Central memory CD4-positive, alpha-beta T cell (primary cell): ENCODE data around the gene FMNL3.
"Not testable (repeated sequence)": the region's sequence is repeated elsewhere in the genome, so short reads cannot be mapped to it uniquely, and the experiment has no call there.

Experiments
- DNase-seq: peaks from one replicate; pipeline ENCODE4 v3.0.0; 2022

Gene FMNL3

DNA sequence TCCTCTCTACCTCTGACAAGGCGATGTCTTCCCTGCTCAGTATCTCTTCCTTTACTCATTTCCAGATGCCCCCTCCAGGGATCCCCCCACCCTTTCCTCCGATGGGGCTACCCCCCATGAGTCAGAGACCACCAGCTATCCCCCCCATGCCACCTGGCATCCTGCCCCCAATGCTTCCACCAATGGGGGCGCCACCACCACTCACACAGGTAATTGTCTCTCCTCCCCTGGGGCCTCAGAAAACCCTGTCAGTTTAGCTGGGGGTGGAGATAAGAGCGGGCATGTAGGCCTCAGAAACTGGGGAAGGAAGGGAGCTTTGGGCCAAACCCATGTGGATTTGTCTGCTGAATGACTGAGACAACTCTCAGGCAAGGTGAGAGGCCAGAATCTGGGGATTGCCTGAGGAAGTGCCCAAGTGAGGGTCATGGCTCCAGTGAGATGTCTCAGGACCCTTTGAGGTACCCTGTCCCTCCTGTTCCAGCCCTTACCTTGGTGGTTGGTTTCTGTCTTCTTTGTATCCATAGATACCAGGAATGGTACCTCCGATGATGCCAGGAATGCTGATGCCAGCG lies 75.8 kb downstream of the FMNL3 start:
- no peak for DNase-seq

DNA sequence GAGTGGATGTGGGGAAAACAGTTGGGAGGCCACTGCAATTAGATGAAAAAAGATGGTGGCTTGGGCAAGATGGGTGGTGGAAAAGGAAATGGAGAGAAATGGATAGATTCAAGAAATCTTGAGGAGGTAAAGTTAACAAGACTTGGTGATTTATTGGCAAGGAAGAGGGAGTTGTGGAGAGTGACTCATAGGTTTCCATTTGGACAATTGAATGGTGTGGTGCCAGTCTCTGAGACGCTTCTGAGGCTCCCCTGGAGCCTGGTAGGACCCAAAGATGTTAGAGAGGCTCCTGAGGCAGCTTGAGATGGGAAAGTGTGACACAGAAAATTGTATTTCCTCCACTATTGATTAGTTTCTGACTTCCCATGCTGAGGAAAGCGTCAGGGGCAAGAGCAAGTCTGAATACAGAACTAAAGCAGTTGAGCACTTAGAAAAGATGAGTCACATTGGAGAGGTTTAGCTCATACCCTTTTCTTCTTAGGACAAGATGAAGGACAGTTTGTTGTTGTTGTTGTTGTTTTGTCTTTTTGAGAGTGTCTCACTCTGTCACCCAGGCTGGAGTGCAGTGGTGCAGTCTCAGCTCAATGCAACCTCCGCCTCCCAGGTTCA lies 79.3 kb downstream of the FMNL3 start:
- no peak for DNase-seq

DNA sequence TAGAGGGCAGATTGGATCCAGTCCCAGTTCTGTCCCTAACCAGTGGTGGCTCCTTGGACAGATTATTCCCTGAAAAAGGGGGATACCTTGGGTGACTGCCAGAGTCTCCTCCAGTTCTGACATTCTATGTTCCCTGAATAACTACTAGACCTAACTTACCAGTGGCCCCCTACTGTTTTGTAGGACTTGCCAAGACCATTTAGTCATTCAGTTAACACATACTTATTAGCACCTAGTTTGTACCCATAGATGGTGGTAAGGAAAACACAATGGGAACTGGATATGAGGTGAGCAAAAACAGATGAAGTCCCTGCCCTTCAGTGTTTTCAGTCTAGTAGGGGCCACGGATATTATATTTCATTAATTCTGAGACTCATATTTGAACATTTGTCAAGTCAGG lies 80.4 kb downstream of the FMNL3 start:
- no peak for DNase-seq

DNA sequence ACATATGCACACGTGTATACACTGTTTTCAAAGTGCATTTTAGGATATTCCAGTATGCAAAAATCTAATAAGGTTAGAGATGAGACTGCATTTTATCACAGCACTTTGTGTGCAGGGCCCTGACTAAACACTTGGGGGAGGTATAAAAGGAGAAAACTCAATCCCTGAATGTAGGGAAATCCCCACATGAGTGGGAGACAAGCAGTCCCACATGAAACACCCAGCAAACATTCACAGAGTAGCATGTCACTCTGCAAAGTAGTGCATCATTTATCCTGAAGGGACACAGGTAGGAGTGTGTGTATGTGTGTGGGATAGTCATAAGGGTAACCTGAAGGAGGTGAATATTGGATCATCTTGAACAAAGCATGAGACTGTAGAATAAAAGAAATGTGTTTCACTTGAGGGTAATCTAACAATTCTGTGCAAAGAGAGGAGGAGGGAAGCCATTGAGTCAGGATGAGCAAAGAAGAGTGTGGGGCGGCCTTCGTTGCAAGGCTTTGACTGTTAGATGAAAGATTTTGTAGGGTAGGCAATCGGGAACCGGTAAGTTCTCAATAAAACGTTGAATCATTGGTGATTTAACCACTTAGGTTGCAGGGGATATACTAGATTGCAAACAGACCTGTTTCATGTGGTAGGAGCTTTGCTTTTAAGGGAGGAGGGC lies 80.9 kb downstream of the FMNL3 start:
- DNase-seq = no peak

DNA sequence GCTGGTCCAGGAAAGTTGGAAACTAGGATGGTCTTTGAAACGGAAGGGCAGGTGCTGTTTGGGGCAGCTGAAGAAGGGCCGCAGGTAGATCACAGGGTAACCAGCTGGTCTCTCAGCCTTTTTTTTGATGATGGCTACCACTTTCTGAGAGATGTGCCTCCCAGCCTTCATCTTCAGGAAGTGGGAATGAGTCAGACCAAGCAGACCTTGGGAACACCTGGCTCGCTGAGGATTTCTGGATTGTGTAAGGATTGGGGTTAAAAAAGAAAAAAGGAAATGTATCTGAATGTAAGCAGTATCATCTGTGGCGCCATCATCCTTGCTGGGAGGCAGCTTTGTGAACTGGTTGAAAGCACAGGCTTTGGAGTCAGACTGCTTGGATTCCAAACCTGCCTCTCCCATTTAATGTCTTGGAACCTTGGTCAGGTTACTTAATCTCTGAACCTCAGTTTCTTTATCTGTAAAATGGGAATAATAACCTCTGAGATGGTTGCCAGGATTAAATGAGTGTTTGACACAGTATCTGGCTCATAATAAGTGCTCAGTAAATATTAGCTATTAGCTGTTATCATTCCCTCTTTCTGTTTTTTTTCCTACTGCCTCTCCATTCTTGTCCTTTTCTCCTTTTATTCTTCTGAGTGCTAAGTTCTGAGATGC lies 82.2 kb downstream of the FMNL3 start:
- DNase-seq = no peak

DNA sequence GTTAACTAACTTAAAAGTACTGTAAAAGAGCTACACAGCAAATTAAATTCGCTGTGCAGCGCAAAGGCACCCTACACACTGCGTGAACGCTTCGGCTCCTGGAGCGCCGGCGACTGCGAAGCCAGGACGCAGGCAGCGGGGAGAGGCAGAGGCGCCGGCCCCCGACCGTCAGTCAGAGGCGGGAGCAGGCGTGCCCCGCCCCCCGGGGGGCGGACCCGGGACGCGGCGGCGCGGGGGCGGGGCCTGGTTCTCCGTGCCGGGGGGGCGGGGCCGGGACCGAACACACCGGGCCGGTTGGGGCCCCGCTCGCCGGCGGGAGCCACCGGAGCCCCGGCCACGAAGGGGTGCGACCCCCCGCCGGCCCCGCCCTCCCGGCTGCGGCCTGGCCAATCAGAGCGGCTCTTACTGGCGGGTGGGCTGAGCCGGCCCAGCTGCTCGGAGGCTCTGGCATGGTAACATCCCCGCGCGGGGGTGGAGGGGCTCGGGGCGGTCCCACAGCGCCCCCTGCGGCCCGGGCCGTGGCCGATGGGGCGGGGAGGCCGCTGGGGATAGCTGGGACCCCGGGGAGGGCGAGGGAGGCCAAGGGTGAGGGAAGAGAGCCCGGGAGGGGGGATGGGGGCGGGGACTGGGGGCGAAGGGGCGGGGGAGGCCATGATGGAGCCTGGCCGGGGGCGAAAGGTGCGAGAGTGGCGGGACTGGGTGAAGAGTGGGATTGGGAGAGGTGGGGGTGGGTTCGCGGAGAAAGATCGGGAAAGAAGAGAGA lies 83.9 kb downstream of the FMNL3 start, which contains the start of gene PRPF40B:
TSS of gene PRPF40B (plus strand) at position 420 of the 763 bp plus-strand sequence. CDS start at position 450, 30 bp downstream.
- peak; percentile 85 for DNase-seq

DNA sequence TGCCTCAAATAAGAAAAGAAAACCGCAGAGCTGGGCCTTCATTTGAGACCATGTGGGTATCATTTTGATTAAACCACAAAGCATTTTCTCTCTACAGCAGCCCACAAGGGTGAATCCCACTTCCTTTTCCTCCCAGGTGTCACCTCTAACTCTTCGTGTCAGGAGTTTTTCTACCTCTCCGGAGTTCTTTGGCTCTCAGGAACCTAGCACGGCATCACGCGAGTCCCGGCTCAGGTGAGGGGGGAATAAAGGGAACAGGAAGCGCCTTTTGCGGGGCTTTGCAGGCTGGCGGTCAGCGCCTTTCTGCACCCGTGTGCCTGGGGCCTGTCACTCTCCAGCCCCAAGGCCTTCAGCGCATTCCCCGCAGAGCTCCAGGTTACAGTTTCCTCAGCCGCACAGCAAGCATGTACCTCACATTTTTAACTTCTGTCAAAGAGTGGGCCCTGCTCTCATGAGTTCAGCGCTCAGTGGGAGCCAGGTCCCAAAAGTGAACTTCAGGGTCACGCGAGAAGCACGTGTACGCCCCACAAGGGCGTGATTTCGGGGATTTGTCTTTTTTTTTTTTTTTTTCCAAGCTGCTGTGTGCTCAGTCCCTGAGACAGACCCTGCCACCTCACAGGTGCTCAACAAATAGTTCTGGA lies 84.6 kb downstream of the FMNL3 start:
- peak; percentile 78 for DNase-seq

DNA sequence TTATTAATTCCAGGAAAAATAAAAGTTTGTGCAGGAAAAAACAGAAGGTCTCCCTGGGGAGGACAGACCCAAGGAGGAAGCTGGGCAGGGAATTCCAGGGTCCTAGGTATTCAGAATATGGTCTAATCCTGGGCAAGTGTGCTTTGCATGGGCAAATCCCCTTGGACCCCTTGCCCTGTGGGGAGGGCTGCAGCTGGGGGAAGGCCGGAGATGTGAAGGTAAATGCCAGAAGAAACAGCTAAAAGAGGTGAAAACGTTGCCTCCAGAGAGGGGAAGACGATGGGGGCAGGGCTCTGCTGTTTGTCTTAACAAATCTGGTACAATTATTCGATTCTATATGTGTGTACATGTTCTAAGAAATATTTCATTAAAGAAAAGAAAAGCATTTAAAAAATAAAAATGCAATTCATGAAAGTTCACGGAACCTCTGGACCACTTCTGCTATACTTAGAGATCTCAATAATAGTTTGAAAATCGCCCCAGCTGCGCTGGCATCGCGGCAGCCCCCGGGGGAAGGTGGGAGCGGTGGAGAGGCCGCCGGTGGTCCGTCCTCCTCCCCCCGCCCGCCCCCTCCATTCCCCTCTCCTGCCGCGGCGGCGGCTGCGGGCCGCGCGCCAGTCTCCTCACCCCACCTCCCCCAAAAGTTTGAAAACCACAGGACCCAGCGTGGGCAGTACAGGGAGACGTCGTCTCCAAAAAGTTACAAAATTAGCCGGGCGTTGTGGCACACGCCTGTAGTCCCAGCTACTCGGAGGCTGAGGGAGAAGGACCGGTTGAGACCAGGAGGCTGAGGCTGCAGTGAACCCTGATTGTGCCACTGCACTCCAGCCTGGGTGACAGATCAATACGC lies 85.3 kb downstream of the FMNL3 start:
- DNase-seq = no peak

DNA sequence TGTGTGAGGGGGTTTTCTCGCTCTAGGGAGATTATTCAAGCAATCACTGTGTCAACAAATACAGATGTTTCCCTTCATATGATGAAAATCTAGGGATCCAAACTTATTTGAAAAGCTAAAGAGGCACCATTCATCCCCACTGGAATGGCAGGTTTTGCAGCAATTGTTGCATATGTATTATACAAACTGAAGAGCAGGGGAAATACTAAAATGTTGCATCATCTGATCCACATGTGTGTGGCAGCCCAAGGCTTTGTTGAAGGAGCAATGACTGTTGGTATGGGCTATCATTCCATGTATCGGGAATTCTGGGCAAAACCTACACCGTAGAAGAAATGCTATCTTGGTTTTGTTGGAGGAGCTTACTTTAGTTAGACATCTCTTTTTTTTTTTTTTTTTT lies 87.9 kb downstream of the FMNL3 start:
- DNase-seq = no peak

DNA sequence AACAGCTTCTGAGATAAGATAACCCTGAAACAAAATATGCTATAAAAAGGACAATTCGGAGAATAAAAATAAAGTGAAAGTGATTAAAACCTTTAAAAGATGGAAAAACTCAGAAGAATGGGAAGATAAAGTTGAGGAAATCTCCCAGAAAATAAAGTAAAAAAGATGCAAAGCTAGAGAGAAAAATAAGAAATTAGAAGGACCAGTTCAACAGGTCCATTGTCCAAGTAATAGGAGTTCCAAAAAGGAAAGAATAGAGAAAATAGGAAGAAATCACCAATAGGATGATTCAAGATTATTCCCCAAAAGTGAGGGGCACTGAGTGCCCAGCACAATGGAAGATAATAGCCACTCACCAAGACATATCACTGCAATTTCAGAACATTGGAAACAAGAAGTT lies 88.6 kb downstream of the FMNL3 start:
- DNase-seq = no peak

DNA sequence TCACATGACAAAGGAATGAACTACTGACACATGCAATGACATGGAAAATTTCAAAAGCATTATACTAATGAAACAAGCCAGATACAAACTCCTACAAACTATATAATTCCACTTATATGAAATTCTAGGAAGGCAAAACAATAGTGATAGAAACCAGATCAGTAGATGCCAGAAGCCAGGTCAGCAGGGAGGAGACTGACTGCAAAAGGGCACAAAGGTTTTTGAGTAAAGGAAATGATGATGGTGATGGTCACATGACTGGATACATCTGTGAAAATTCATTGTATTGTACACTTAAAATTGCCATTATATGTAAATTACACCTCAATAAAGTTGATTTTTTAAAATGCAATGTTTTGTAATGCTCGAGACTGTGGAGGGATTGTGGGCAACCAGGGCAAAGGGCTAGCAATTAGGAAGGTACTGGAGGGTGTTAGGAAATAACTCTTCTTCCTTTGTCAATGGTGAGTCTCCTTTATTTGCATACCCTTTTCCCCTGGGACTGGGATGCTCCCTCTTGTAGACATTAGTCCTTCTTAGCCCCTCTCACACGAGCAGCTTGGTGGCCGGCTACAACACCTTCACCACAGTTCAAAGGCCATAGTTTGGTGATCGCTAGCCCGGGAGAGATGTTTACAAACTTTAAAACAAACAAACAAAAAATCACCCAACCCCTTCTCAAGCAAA lies 90.5 kb downstream of the FMNL3 start:
- DNase-seq = no peak

DNA sequence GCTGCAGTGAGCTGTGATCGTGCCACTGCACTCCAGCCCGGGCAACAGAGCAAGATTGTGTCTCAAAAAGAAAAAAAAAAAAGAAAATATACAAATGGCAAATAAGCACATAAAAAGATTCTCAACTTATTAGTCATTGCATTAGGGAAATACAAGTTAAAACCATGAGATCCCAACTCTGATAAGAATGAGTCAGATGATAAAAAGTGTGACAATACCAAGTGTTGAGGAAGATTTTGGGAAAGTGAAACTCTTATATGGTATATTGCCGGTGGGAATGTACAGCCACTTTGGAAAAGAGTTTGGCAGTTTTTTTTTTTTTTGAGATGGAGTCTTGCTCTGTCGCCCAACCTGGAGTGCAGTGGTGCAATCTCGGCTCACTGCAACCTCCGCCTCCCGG lies 91.5 kb downstream of the FMNL3 start:
- no peak for DNase-seq

DNA sequence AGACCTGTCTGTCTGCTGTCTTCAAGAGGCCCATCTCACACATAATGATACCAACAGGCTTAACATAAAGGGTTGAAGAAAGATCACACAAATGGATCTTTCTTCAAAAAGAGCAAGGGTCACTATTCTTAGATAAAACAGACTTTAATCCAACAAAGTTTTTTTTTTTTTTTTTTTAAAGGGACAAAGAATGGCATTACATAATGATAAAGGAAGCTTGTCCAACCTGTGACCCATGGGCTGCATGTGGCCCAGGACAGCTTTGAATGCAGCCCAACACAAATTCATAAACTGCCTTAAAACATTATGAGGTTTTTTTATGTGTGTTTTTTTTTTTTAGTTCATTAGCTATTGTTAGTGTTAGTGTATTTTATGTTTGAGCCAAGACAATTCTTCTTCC lies 95.0 kb downstream of the FMNL3 start:
- no peak for DNase-seq

DNA sequence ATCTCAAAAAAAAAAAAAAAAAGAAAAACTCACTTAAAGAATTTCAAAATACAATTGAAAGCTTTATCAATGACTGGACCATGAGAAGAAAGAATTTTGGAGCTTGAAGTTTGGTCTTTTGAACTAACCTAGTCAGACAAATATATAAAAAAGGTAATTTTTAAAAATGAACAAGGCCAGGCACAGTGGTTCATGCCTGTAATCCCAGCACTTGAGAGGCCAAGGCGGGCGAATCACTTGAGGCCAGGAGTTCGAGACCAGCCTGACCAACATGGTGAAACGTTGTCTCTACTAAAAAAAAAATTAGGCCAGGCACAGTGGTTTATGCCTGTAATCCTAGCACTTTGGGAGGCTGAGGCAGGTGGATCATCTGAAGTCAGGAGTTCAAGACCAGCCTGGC lies 96.4 kb downstream of the FMNL3 start:
- not testable (repeated sequence) for DNase-seq

DNA sequence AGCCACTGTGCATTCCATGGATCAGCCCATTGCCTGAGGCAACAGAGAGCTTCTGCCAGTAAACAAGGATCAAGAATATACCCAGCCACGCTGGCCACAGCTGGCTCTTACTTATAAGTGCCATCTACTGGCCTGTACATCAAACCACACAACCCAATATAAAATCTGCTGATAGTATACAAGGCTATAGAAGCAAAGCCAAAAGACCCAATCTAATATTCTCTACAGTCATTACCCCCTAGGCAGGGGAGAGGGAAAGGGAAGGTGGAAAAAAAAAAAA lies 97.4 kb downstream of the FMNL3 start:
- DNase-seq = no peak

DNA sequence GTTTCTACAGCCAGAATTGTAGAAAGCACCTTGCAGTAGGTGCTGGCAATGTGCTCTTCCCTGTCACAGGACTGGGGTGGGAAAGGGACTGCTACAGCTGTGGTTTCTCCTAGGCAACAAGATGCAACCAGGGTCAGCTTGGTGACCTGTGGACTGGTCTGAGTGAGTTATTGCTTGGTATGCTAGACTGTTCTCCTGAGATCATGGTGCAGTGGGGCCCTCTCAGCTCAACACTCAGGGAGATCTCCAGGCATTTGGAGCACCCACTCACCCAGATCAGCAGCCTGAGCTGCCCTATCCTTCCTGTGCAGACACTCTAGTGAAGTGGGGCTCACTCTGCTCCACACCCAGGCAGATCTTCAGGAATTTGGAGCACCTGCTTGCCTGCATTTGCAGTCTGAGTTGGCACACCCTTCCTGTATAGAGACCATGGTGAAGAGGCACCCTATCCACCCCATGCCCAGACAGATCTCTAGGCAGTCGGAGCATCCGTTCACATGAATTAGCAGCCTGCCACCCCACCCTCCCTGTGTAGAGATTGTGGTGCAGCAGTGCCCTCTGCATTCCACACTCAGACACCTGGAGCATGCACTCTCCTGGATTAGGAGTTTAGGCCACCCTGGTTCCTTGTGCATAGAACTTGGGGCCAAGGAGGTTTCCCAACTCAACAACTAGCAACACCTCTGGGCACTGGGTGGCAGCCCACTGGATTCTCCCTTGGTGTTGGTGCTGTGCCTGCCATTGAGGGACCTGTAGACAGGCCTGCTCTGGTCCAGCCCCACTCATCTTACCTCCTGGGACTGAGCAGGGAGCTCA lies 97.9 kb downstream of the FMNL3 start:
- no peak for DNase-seq

DNA sequence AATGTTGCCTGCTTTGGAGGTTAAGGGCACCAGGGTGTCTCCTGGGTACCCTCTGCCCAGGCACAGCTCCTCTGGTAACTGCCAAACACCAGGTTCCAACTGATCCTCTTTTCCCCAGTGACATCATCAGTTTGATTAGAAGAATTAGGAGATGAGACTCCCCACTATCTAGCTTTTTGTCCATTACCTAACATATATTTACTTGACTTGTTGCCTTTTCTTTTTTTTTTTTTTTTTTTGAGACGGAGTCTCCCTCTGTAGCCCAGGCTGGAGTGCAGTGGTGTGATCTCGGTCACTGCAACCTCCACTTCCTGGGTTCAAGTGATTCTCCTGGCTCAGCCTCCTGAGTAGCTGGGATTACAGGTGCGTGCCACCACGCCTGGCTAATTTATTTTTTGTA lies 101.7 kb downstream of the FMNL3 start, which contains the start of gene FAM186B:
TSS of gene FAM186B (minus strand) at position 101 of the 400 bp plus-strand sequence. CDS start 162 bp downstream, outside the sequence.
- DNase-seq = not testable (repeated sequence)

DNA sequence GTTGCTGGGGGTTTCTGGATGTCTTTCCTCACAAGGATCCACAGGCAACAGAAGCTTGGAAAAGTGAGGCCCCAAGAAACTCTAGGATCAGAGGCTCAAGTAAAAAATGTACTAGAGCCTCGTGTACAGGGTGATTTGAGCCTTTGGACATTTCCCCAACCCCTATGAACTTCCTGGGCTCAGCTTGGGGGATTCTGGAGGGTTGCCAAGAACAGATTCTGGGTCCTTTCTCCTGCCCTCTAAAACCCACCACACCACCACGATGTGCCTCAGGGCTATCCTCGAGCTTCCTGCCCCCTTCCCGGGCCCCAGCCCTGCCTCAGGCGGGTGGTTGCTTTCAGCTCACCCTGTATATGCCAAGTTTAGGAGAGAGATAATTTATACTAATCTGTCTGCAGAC lies 102.3 kb downstream of the FMNL3 start:
- no peak for DNase-seq

DNA sequence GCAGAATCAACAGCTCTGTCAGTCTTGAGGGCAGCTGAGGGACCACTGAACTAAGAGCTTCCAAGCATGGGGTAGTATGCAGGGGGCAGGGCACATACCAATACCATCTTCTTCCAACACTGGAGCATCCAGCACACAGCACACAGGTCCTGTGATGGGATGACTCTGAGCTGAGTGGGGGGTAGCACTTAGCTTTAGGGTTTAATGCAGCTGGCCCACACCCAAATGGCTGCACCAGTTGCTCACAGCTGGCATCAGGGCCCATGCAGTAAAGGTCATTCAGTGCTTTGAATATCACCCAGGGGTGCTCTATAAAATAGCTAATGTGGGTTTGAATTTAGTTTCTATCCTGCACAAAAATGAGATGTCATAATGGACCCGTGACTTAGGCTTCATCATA lies 103.5 kb downstream of the FMNL3 start:
- DNase-seq = no peak

DNA sequence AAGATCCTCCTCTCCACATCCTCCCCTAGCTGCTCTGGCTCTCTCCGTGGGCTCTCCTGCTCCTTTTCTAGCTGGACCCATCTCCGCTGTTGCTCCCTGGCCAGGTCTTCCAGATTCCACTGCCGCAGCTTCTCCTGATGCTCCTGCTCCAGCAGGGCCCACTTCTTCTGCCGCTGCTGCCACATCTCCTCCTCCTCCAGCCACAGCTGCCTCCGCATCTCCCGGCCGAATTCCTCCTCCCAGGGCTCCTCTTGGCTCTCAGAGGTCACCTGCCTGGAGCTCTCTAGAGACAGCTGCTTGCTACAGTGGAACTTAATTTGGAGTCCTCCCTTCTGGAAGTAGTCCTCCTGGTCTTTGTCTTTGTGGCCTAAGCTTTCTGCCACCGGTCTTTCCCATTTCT lies 107.2 kb downstream of the FMNL3 start:
- DNase-seq = no peak
